Liver (tissue), 9 donors: ENCODE measurements around the gene DNAI2. TPM values are rescaled to one million over a fixed set of nuclear protein-coding genes. Genes with fewer than 3 reads are reported as not detected.

Source experiments
- DNase-seq: peaks from one replicate; pipeline ENCODE4 v3.0.0-alpha.2; 2017; ENCODE audit warnings: low spot score
- H3K27ac ChIP-seq, 2 donors: one replicate each; pipeline ENCODE4 v1.7.0; 2013; ENCODE audit warnings: inconsistent platforms in 2 of 2, low read length in 2 of 2, control low read depth in 1 of 2, low read depth in 1 of 2, mild to moderate bottlenecking in 1 of 2
- H3K27me3 ChIP-seq, 4 donors: one replicate each; pipeline versions ENCODE4 v1.6.1 to v1.7.0; 2013; ENCODE audit warnings: low read length in 3 of 4, inconsistent platforms in 1 of 4, mild to moderate bottlenecking in 1 of 4, moderate library complexity in 1 of 4; ENCODE audit not compliant: control insufficient read depth in 4 of 4, insufficient read depth in 4 of 4
- H3K36me3 ChIP-seq, 4 donors: one replicate each; pipeline versions ENCODE4 v1.6.1 to v1.7.0; 2013; ENCODE audit warnings: low read length in 3 of 4, mild to moderate bottlenecking in 3 of 4, low read depth in 1 of 4, moderate library complexity in 1 of 4; ENCODE audit not compliant: control insufficient read depth in 4 of 4, insufficient read depth in 3 of 4
- H3K4me1 ChIP-seq, 4 donors: one replicate each; pipeline versions ENCODE4 v1.6.1 to v1.7.0; 2013; ENCODE audit warnings: low read length in 3 of 4, mild to moderate bottlenecking in 3 of 4, moderate library complexity in 1 of 4; ENCODE audit not compliant: control insufficient read depth in 4 of 4, insufficient read depth in 4 of 4
- H3K4me3 ChIP-seq, 3 donors: one replicate each; pipeline versions ENCODE4 v1.6.1 to v1.7.0; 2013; ENCODE audit warnings: low read length in 3 of 3, control low read depth in 1 of 3, low read depth in 1 of 3, mild to moderate bottlenecking in 1 of 3
- H3K9ac ChIP-seq, 2 donors: one replicate each; pipeline ENCODE4 v1.7.0; 2013; ENCODE audit warnings: low read length in 2 of 2, mild to moderate bottlenecking in 2 of 2, moderate library complexity in 2 of 2, control low read depth in 1 of 2, low read depth in 1 of 2
- H3K9me3 ChIP-seq, 4 donors: one replicate each; pipeline versions ENCODE4 v1.6.1 to v1.7.0; 2013; ENCODE audit warnings: low read length in 3 of 4; ENCODE audit not compliant: control insufficient read depth in 4 of 4
- EGR1 ChIP-seq, 2 donors: IDR thresholded peaks; 2 replicates each; pipeline ENCODE4 v1.6.1; 2016 to 2018; ENCODE audit warnings: antibody characterized with exemption in 2 of 2, low read depth in 2 of 2
- FOXA1 ChIP-seq: IDR thresholded peaks from 2 replicates; pipeline ENCODE4 v1.6.1; 2016; ENCODE audit warnings: antibody characterized with exemption
- FOXA2 ChIP-seq: IDR thresholded peaks from 2 replicates; pipeline ENCODE4 v1.6.1; 2016; ENCODE audit warnings: antibody characterized with exemption
- GABPA ChIP-seq, 2 donors: IDR thresholded peaks in 1 of 2; conservative IDR thresholded peaks in 1 of 2; 2 replicates each; pipeline ENCODE4 v1.6.1; 2016; ENCODE audit warnings: antibody characterized with exemption in 2 of 2, mild to moderate bottlenecking in 1 of 2, moderate library complexity in 1 of 2
- HNF4A ChIP-seq, 2 donors: conservative IDR thresholded peaks; 2 replicates each; pipeline ENCODE4 v1.6.1; 2016; ENCODE audit warnings: antibody characterized with exemption in 2 of 2, mild to moderate bottlenecking in 2 of 2
- HNF4G ChIP-seq: IDR thresholded peaks from 2 replicates; pipeline ENCODE4 v1.6.1; 2016; ENCODE audit warnings: antibody characterized with exemption
- JUND ChIP-seq, 2 donors: IDR thresholded peaks; 2 replicates each; pipeline ENCODE4 v1.6.1; 2016; ENCODE audit warnings: antibody characterized with exemption in 2 of 2
- NR2F2 ChIP-seq: IDR thresholded peaks from 2 replicates; pipeline ENCODE4 v1.6.1; 2016; ENCODE audit warnings: antibody characterized with exemption
- RAD21 ChIP-seq, 2 donors: IDR thresholded peaks; 2 replicates each; pipeline ENCODE4 v1.6.1; 2016; ENCODE audit warnings: antibody characterized with exemption in 2 of 2, mild to moderate bottlenecking in 2 of 2
- RXRA ChIP-seq, 2 donors: IDR thresholded peaks; 2 replicates each; pipeline ENCODE4 v1.6.1; 2017 to 2018; ENCODE audit warnings: antibody characterized with exemption in 2 of 2, mild to moderate bottlenecking in 1 of 2
- SP1 ChIP-seq: IDR thresholded peaks from 2 replicates; pipeline ENCODE4 v1.6.1; 2018; ENCODE audit warnings: antibody characterized with exemption, mild to moderate bottlenecking
- TAF1 ChIP-seq: conservative IDR thresholded peaks from 2 replicates; pipeline ENCODE4 v1.6.1; 2016; ENCODE audit warnings: antibody characterized with exemption, mild to moderate bottlenecking
- WGBS: extraction: QIAGEN DNeasy Blood & Tissue Kit; methylation state at CpG from one replicate; pipeline ENCODE4 v1.1.7; 2013; 5-methylcytosine and 5-hydroxymethylcytosine counted together
- polyA plus RNA-seq, 2 donors: library from polyadenylated mRNA; stranded (reverse) in 1 of 2; unstranded in 1 of 2; fragments of 200-250 nt in 1 of 2; fragments of >200 nt in 1 of 2; fragmentation: Nextera tagmentation in 1 of 2; extraction: Ambion mirVana in 1 of 2; gene quantifications; one replicate each; pipeline versions ENCODE4 v1.2.1 to v1.2.3, GENCODE V29; 2013 to 2015
- total RNA-seq, 2 donors: library from RNA; depleted of rRNA; stranded (reverse); fragments of >200 nt; gene quantifications; one replicate each; pipeline ENCODE4 v1.2.3, GENCODE V29; 2014
- TF ChIP-seq, protein P1 (sequence below): IDR thresholded peaks from 2 replicates; pipeline ENCODE4 v1.6.1; 2016; ENCODE audit warnings: antibody characterized with exemption
- TF ChIP-seq, protein P2 (sequence below): fragments of 150-350 bp; IDR thresholded peaks from 2 replicates; pipeline ENCODE4 v1.5.1; 2017; ENCODE audit warnings: improper control_type of control experiment, low read depth, low read length; ENCODE audit not compliant: missing input control
- TF ChIP-seq, protein P3 (sequence below): IDR thresholded peaks from 2 replicates; pipeline ENCODE4 v1.6.1; 2016; ENCODE audit warnings: antibody characterized with exemption, mild to moderate bottlenecking
- donor health status: healthy.
- donor health status: healthy.
- donor health status: healthy.
- donor health status: healthy.
- donor health status: healthy.

The DNAI2 gene
- total and polyA plus RNA-seq, 4 donors, result not detected

DNA sequence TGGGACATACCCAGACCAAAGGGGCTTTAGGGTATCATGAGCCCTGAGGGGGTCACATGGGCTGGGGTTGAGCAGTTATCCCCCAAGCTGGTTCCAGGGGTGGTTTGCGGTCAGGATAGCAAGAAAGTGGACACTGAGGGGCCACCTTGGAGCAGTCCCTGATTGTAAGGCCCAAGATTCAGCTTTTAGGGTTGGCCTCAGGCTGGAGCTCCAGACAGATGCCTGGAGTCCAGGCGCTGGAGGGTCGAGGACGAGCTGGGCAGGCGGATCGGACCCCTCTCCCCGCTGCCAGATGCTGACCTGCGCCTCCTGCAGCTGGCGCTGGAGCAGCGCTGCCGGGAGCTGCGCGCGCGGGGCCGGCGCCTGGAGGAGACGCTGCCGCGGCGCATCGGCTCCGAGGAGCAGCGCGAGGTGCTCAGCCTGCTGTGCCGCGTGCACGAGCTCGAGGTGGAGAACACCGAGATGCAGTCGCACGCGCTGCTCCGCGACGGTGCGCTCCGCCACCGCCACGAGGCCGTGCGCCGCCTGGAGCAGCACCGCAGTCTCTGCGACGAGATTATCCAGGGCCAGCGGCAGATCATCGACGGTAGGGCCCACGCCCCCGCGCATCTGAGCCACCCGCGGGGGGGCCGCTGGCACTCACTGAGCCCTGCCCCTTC, 77.6 kb downstream of the DNAI2 start:
- Histone ChIP-seq H3K36me3 (no peaks in the 10 kb centered on the region), H3K4me1 (peaks cover 0 to 2% (median under 1%) of the 10 kb centered on the region in 4 donors), H3K9me3 (no peaks in the 10 kb centered on the region), H3K27me3 (peaks cover 4 to 9% (median 7%) of the 10 kb centered on the region in 4 donors), H3K4me3 (no peak overlapping the region), H3K9ac (no peak overlapping the region), H3K27ac (no peak overlapping the region)
- DNase-seq, result no peak
- TF ChIP-seq, protein P1, sequence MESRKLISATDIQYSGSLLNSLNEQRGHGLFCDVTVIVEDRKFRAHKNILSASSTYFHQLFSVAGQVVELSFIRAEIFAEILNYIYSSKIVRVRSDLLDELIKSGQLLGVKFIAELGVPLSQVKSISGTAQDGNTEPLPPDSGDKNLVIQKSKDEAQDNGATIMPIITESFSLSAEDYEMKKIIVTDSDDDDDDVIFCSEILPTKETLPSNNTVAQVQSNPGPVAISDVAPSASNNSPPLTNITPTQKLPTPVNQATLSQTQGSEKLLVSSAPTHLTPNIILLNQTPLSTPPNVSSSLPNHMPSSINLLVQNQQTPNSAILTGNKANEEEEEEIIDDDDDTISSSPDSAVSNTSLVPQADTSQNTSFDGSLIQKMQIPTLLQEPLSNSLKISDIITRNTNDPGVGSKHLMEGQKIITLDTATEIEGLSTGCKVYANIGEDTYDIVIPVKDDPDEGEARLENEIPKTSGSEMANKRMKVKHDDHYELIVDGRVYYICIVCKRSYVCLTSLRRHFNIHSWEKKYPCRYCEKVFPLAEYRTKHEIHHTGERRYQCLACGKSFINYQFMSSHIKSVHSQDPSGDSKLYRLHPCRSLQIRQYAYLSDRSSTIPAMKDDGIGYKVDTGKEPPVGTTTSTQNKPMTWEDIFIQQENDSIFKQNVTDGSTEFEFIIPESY, result no peak
- TF ChIP-seq, protein P2, sequence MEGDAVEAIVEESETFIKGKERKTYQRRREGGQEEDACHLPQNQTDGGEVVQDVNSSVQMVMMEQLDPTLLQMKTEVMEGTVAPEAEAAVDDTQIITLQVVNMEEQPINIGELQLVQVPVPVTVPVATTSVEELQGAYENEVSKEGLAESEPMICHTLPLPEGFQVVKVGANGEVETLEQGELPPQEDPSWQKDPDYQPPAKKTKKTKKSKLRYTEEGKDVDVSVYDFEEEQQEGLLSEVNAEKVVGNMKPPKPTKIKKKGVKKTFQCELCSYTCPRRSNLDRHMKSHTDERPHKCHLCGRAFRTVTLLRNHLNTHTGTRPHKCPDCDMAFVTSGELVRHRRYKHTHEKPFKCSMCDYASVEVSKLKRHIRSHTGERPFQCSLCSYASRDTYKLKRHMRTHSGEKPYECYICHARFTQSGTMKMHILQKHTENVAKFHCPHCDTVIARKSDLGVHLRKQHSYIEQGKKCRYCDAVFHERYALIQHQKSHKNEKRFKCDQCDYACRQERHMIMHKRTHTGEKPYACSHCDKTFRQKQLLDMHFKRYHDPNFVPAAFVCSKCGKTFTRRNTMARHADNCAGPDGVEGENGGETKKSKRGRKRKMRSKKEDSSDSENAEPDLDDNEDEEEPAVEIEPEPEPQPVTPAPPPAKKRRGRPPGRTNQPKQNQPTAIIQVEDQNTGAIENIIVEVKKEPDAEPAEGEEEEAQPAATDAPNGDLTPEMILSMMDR, result no peak
- no peak for TF ChIP-seq HNF4G
- WGBS, result 11% methylated on average over 55 of the region's 55 CpGs

DNA sequence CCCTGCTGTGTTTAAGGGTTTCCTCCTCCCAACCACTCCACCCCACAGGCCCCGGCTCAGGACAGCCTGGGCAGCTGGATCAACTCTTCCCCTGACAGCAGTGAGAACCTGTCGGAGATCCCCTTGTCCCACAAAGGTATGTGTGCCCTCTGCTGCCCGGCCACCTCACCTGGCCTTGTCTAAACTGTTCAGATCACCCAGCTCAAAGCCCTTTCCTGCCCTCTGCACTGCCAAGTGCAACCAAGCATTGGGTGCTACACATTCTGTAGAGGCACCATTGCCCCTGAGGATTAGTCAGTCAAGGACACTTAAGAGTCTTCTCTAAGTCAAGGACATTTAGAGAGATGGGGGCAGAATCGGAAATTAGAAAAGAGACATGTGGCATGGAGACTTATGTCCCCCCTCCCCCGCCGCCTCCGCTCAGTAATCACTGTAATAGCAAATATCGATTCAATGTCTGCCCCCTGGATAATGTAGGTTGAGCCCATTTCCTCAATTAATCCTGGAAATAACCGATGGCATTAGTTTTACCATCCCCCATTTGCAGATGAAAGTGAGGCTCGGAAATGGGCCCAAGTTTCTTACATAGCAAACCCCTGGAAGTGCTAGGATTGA, 79.5 kb downstream of the DNAI2 start:
- 75% methylated on average over 10 of the region's 10 CpGs for WGBS

DNA sequence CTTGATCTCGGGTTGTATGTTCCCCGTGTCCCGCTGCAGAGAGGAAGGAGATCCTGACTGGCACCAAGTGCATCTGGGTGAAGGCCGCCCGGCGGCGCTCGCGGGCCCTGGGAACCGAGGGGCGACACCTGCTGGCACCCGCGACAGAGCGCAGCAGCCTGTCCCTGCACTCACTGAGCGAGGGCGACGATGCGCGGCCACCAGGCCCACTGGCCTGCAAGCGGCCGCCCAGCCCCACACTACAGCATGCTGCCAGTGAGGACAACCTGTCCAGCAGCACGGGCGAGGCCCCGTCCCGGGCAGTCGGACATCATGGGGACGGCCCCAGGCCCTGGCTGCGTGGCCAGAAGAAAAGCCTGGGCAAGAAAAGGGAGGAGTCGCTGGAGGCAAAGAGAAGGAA, 80.1 kb downstream of the DNAI2 start:
- no peak overlapping the region for H3K9ac ChIP-seq
- H3K36me3 ChIP-seq, result no peaks in the 10 kb centered on the region
- peak; percentile 55 for DNase-seq
- peaks cover 3 to 9% (median 4%) of the 10 kb centered on the region in 4 donors for H3K27me3 ChIP-seq
- no peaks in the 10 kb centered on the region for H3K9me3 ChIP-seq
- H3K4me1 ChIP-seq, result peaks cover 2 to 11% (median 6%) of the 10 kb centered on the region in 4 donors
- H3K4me3 ChIP-seq, result no peak overlapping the region
- no peak overlapping the region for H3K27ac ChIP-seq
- 14% methylated on average over 29 of the region's 29 CpGs for WGBS
- TF ChIP-seq HNF4G (no peak), FOXA2 (no peak), TAF1 (no peak), NR2F2 (no peak), RAD21 (IDR thresholded peaks at IDR 0.05) (peak in 1 of 2 donors; percentile 58), HNF4A (conservative IDR thresholded peaks at IDR 0.05) (no peak), RXRA (IDR thresholded peaks at IDR 0.05) (no peak), GABPA (IDR thresholded peaks at IDR 0.05 in 1 of 2, conservative IDR thresholded peaks at IDR 0.05 in 1 of 2) (no peak), SP1 (no peak), FOXA1 (no peak)
- TF ChIP-seq, protein P2, result peak; percentile 27
- TF ChIP-seq, protein P3, sequence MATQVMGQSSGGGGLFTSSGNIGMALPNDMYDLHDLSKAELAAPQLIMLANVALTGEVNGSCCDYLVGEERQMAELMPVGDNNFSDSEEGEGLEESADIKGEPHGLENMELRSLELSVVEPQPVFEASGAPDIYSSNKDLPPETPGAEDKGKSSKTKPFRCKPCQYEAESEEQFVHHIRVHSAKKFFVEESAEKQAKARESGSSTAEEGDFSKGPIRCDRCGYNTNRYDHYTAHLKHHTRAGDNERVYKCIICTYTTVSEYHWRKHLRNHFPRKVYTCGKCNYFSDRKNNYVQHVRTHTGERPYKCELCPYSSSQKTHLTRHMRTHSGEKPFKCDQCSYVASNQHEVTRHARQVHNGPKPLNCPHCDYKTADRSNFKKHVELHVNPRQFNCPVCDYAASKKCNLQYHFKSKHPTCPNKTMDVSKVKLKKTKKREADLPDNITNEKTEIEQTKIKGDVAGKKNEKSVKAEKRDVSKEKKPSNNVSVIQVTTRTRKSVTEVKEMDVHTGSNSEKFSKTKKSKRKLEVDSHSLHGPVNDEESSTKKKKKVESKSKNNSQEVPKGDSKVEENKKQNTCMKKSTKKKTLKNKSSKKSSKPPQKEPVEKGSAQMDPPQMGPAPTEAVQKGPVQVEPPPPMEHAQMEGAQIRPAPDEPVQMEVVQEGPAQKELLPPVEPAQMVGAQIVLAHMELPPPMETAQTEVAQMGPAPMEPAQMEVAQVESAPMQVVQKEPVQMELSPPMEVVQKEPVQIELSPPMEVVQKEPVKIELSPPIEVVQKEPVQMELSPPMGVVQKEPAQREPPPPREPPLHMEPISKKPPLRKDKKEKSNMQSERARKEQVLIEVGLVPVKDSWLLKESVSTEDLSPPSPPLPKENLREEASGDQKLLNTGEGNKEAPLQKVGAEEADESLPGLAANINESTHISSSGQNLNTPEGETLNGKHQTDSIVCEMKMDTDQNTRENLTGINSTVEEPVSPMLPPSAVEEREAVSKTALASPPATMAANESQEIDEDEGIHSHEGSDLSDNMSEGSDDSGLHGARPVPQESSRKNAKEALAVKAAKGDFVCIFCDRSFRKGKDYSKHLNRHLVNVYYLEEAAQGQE, result no peak

More for the DNA sequence above, 79.5 kb downstream of the DNAI2 start:
- Histone ChIP-seq H3K4me1 (peaks cover 2 to 11% (median 6%) of the 10 kb centered on the region in 4 donors), H3K9ac (no peak overlapping the region), H3K9me3 (no peaks in the 10 kb centered on the region), H3K27ac (no peak overlapping the region), H3K36me3 (no peaks in the 10 kb centered on the region), H3K27me3 (peaks cover 4 to 9% (median 5%) of the 10 kb centered on the region in 4 donors), H3K4me3 (no peak overlapping the region)
- TF ChIP-seq HNF4G (no peak), JUND (IDR thresholded peaks at IDR 0.05) (no peak), NR2F2 (no peak), RAD21 (IDR thresholded peaks at IDR 0.05) (no peak), EGR1 (IDR thresholded peaks at IDR 0.05; ENCODE audit: low read depth in 2 of 2) (no peak)
- DNase-seq, result no peak
